HL-60/S4 treated with retinoic acid at 250 ng/mL for 4 days and 3 days (cell line): ENCODE results near the gene WNT10A.

Experiments
- in situ Hi-C: fragments of 300-500 bp; cut with MboI; formaldehyde crosslinking; loops from 2 replicates; pipeline ENCODE4 v1.7.0; 2022; ENCODE audit warnings: low sequenced_read_pairs

Gene WNT10A

GRCh38 chr2:218892693-218893348 lies 12.2 kb downstream of the WNT10A start:
- in situ Hi-C loops = no loop called here

- in situ Hi-C loops = no loop called here
Measured at GRCh38 chr2:218893349-218894150, 12.9 kb downstream of the WNT10A start.

- in situ Hi-C loops = no loop called here
Measured at GRCh38 chr2:218894151-218894879, 13.7 kb downstream of the WNT10A start.

GRCh38 chr2:218894880-218895157 lies 14.2 kb downstream of the WNT10A start:
- in situ Hi-C loops = no loop called here

- in situ Hi-C loops = no loop called here
Measured at GRCh38 chr2:218895326-218895725, 14.7 kb downstream of the WNT10A start.

- in situ Hi-C loops = no loop called here
Measured at GRCh38 chr2:218895759-218896500, 15.3 kb downstream of the WNT10A start.

- in situ Hi-C loops = no loop called here
Measured at GRCh38 chr2:218896501-218897393, 16.1 kb downstream of the WNT10A start.

- in situ Hi-C loops = no loop called here
Measured at GRCh38 chr2:218897394-218898108, 16.9 kb downstream of the WNT10A start.

- in situ Hi-C loops = no loop called here
Measured at GRCh38 chr2:218898109-218898878, 17.6 kb downstream of the WNT10A start.

GRCh38 chr2:218899147-218899546 lies 18.5 kb downstream of the WNT10A start:
- in situ Hi-C loops = no loop called here

GRCh38 chr2:218902427-218902826 lies 21.8 kb downstream of the WNT10A start:
- in situ Hi-C loops = no loop called here

- in situ Hi-C loops = no loop called here
Measured at GRCh38 chr2:218904176-218904575, 23.5 kb downstream of the WNT10A start.

- in situ Hi-C loops = no loop called here
Measured at GRCh38 chr2:218908721-218909619, 28.3 kb downstream of the WNT10A start.

- in situ Hi-C loops = no loop called here
Measured at GRCh38 chr2:218910741-218911140, 30.1 kb downstream of the WNT10A start.

GRCh38 chr2:218920504-218920903 lies 39.9 kb downstream of the WNT10A start:
- in situ Hi-C loops = no loop called here

- in situ Hi-C loops = no loop called here
Measured at GRCh38 chr2:218924757-218925156, 44.1 kb downstream of the WNT10A start.

GRCh38 chr2:218925434-218925833 lies 44.8 kb downstream of the WNT10A start:
- in situ Hi-C loops = no loop called here

- in situ Hi-C loops = no loop called here
Measured at GRCh38 chr2:218927422-218927821, 46.8 kb downstream of the WNT10A start.
